ENCODE results near the gene HNRNPUL2.
"Not testable (repeated sequence)": the region's sequence is repeated elsewhere in the genome, so short reads cannot be mapped to it uniquely, and the experiment has no call there.

Gene HNRNPUL2

GRCh38 chr11:62694455-62695167, 32.6 kb downstream of the HNRNPUL2 start:
- TF ChIP-seq CTCF (IDR thresholded peaks at IDR 0.05; ENCODE audit: low read depth, low read length, poor library complexity, severe bottlenecking) (peak; percentile 93), EZH2phosphoT487 (IDR thresholded peaks at IDR 0.05; ENCODE audit: borderline replicate concordance, low read length) (no peak)
- H4K20me1 ChIP-seq (ENCODE audit: control insufficient read depth, insufficient read depth, low read depth, low read length): no peaks in the 10 kb centered on the region
- 0 out of 2 replicates have a peak, but pooled peaks cover 4% of the 10 kb centered on the region for H3F3A ChIP-seq (ENCODE audit: control insufficient read depth, insufficient read depth)
- H3K79me2 ChIP-seq (ENCODE audit: control insufficient read depth, low read length): no peaks in the 10 kb centered on the region
- no peak overlapping the region for H3K4me3 ChIP-seq (ENCODE audit: low read length)
- no peak overlapping the region for H3K4me2 ChIP-seq (ENCODE audit: low read length)
- H3K36me3 ChIP-seq (ENCODE audit: control insufficient read depth, low read length): peaks cover 27% of the 10 kb centered on the region
- H3K9me3 ChIP-seq (ENCODE audit: control insufficient read depth, insufficient read depth, low read length): no peaks in the 10 kb centered on the region
- no peaks in the 10 kb centered on the region for H3K4me1 ChIP-seq (ENCODE audit: control insufficient read depth, low read length)
- H3K9me2 ChIP-seq (replicated peaks; ENCODE audit: control insufficient read depth, low read length): no peaks in the 10 kb centered on the region
- H3K27ac ChIP-seq (ENCODE audit: low read depth, low read length): no peak overlapping the region
- H3K27me3 ChIP-seq (ENCODE audit: control insufficient read depth, low read length): no peaks in the 10 kb centered on the region

- not testable (repeated sequence) for H3K27ac ChIP-seq (ENCODE audit: low read depth, low read length); H3F3A ChIP-seq (ENCODE audit: control insufficient read depth, insufficient read depth); H3K27me3 ChIP-seq (ENCODE audit: control insufficient read depth, low read length); H4K20me1 ChIP-seq (ENCODE audit: control insufficient read depth, insufficient read depth, low read depth, low read length); H3K4me2 ChIP-seq (ENCODE audit: low read length); H3K4me3 ChIP-seq (ENCODE audit: low read length); H3K9me2 ChIP-seq (replicated peaks; ENCODE audit: control insufficient read depth, low read length); H3K4me1 ChIP-seq (ENCODE audit: control insufficient read depth, low read length); H3K9me3 ChIP-seq (ENCODE audit: control insufficient read depth, insufficient read depth, low read length); H3K79me2 ChIP-seq (ENCODE audit: control insufficient read depth, low read length)
- H3K36me3 ChIP-seq (ENCODE audit: control insufficient read depth, low read length): peaks cover 27% of the 10 kb centered on the region
These were observed 33.6 kb downstream of the HNRNPUL2 start for GRCh38 chr11:62693624-62694023.

- Histone ChIP-seq H3K9me2 (replicated peaks; ENCODE audit: control insufficient read depth, low read length) (no peaks in the 10 kb centered on the region), H4K20me1 (ENCODE audit: control insufficient read depth, insufficient read depth, low read depth, low read length) (no peaks in the 10 kb centered on the region), H3K27me3 (ENCODE audit: control insufficient read depth, low read length) (no peaks in the 10 kb centered on the region), H3K4me1 (ENCODE audit: control insufficient read depth, low read length) (no peaks in the 10 kb centered on the region), H3K4me2 (ENCODE audit: low read length) (no peak within 1 kb of the TSS), H3F3A (ENCODE audit: control insufficient read depth, insufficient read depth) (peaks cover 3% of the 10 kb centered on the region; the same call in 1 of the 2 replicates), H3K36me3 (ENCODE audit: control insufficient read depth, low read length) (peaks cover 24% of the 10 kb centered on the region), H3K9me3 (ENCODE audit: control insufficient read depth, insufficient read depth, low read length) (no peaks in the 10 kb centered on the region), H3K27ac (ENCODE audit: low read depth, low read length) (no peak within 1 kb of the TSS), H3K4me3 (ENCODE audit: low read length) (no peak within 1 kb of the TSS), H3K79me2 (ENCODE audit: control insufficient read depth, low read length) (no peaks in the 10 kb centered on the region)
- TF ChIP-seq EZH2phosphoT487 (IDR thresholded peaks at IDR 0.05; ENCODE audit: borderline replicate concordance, low read length): no peak
These were observed 37.7 kb downstream of the HNRNPUL2 start, which contains the start of gene LRRN4CL for GRCh38 chr11:62689421-62690183. TSS of gene LRRN4CL (minus strand) at chr11:62689530. CDS start at chr11:62688508, 1,022 bp downstream.

GRCh38 chr11:62688491-62688890, 38.8 kb downstream of the HNRNPUL2 start:
- peaks cover 3% of the 10 kb centered on the region; the same call in 1 of the 2 replicates for H3F3A ChIP-seq (ENCODE audit: control insufficient read depth, insufficient read depth)
- no peaks in the 10 kb centered on the region for H3K9me2 ChIP-seq (replicated peaks; ENCODE audit: control insufficient read depth, low read length)
- no peaks in the 10 kb centered on the region for H3K4me1 ChIP-seq (ENCODE audit: control insufficient read depth, low read length)
- no peaks in the 10 kb centered on the region for H3K9me3 ChIP-seq (ENCODE audit: control insufficient read depth, insufficient read depth, low read length)
- H4K20me1 ChIP-seq (ENCODE audit: control insufficient read depth, insufficient read depth, low read depth, low read length): no peaks in the 10 kb centered on the region
- H3K79me2 ChIP-seq (ENCODE audit: control insufficient read depth, low read length): no peaks in the 10 kb centered on the region
- no peaks in the 10 kb centered on the region for H3K27me3 ChIP-seq (ENCODE audit: control insufficient read depth, low read length)
- no peak overlapping the region for H3K27ac ChIP-seq (ENCODE audit: low read depth, low read length)
- H3K4me3 ChIP-seq (ENCODE audit: low read length): no peak overlapping the region
- H3K36me3 ChIP-seq (ENCODE audit: control insufficient read depth, low read length): peaks cover 20% of the 10 kb centered on the region
- H3K4me2 ChIP-seq (ENCODE audit: low read length): no peak overlapping the region
- no peak for TF ChIP-seq CTCF (IDR thresholded peaks at IDR 0.05; ENCODE audit: low read depth, low read length, poor library complexity, severe bottlenecking)
- TF ChIP-seq EZH2phosphoT487 (IDR thresholded peaks at IDR 0.05; ENCODE audit: borderline replicate concordance, low read length): no peak
